WTC11 (cell line): ENCODE data around the gene TMEM179.

Experiments
- ATF2 ChIP-seq: sonication (generic); formaldehyde crosslinking; IDR thresholded peaks from 2 replicates; pipeline ENCODE4 v1.8.1; 2022; ENCODE audit warnings: low read depth, missing genetic modification reagents, borderline replicate concordance
- CDX4 ChIP-seq: fragments of 250-450 bp; sonication (Bioruptor Pico); IDR thresholded peaks from 2 replicates; pipeline ENCODE4 v1.9.0; 2021; ENCODE audit warnings: moderate library complexity, mild to moderate bottlenecking, inconsistent platforms, borderline replicate concordance
- CREB1 ChIP-seq: sonication (generic); formaldehyde crosslinking; IDR thresholded peaks from 2 replicates; pipeline ENCODE4 v1.8.0; 2023; ENCODE audit warnings: mild to moderate bottlenecking, missing genetic modification reagents
- CTCF ChIP-seq: fragments of 200-600 bp; IDR thresholded peaks from 2 replicates; pipeline ENCODE4 v1.8.0; 2022; ENCODE audit warnings: antibody characterized with exemption
- ERG ChIP-seq: fragments of 250-450 bp; sonication (Bioruptor Pico); IDR thresholded peaks from 2 replicates; pipeline ENCODE4 v1.8.0; 2021; ENCODE audit warnings: mild to moderate bottlenecking
- ESRRA ChIP-seq: sonication (generic); formaldehyde crosslinking; IDR thresholded peaks from 2 replicates; pipeline ENCODE4 v1.8.1; 2022; ENCODE audit warnings: mild to moderate bottlenecking, missing genetic modification reagents, borderline replicate concordance
- GTF2I ChIP-seq: fragments of 250-450 bp; sonication (Bioruptor Pico); conservative IDR thresholded peaks from 2 replicates; pipeline ENCODE4 v1.4.0; 2021; ENCODE audit warnings: mild to moderate bottlenecking
- JUN ChIP-seq: sonication (generic); formaldehyde crosslinking; IDR thresholded peaks from 2 replicates; pipeline ENCODE4 v1.8.0; 2023; ENCODE audit warnings: mild to moderate bottlenecking, missing genetic modification reagents
- RELA ChIP-seq: sonication (generic); formaldehyde crosslinking; IDR thresholded peaks from 2 replicates; pipeline ENCODE4 v1.8.1; 2022; ENCODE audit warnings: missing genetic modification reagents, mild to moderate bottlenecking, borderline replicate concordance
- SP1 ChIP-seq: sonication (generic); formaldehyde crosslinking; conservative IDR thresholded peaks from 2 replicates; pipeline ENCODE4 v1.8.1; 2022; ENCODE audit warnings: missing genetic modification reagents
- USF2 ChIP-seq: sonication (generic); formaldehyde crosslinking; IDR thresholded peaks from 2 replicates; pipeline ENCODE4 v1.8.1; 2023; ENCODE audit warnings: mild to moderate bottlenecking, missing genetic modification reagents, moderate library complexity
- ZMAT4 ChIP-seq: fragments of 250-450 bp; sonication (Bioruptor Pico); IDR thresholded peaks from 2 replicates; pipeline ENCODE4 v1.9.0; 2021; ENCODE audit warnings: mild to moderate bottlenecking
- ZNF512 ChIP-seq: sonication (generic); formaldehyde crosslinking; IDR thresholded peaks from 2 replicates; pipeline ENCODE4 v1.8.1; 2022; ENCODE audit warnings: missing genetic modification reagents, borderline replicate concordance

GRCh38 chr14:104577847-104578301, 26.7 kb downstream of the TMEM179 start:
- TF ChIP-seq CTCF, result no peak
- no peak for TF ChIP-seq USF2 (CRISPR knock-in tag)
- no peak for TF ChIP-seq ATF2 (CRISPR knock-in tag)
- no peak for TF ChIP-seq ERG (CRISPR knock-in tag)
- no peak for TF ChIP-seq JUN (CRISPR knock-in tag)
- TF ChIP-seq SP1 (CRISPR knock-in tag), result no peak
- no peak for TF ChIP-seq CDX4
- TF ChIP-seq RELA, result no peak
- TF ChIP-seq ESRRA (CRISPR knock-in tag), result no peak
- TF ChIP-seq ZNF512, result no peak
- TF ChIP-seq GTF2I (CRISPR knock-in tag), result no peak
- TF ChIP-seq CREB1 (CRISPR knock-in tag), result no peak
- no peak for TF ChIP-seq ZMAT4 (CRISPR knock-in tag)
